ENCODE data around the gene CDH23. TPM values are rescaled to one million over a fixed set of nuclear protein-coding genes. Genes with fewer than 3 reads are reported as not detected.

CDH23 gene
- total and polyA plus RNA-seq, 9 of the 15 experiments (the other 6 are each of a cell fraction or from before 2014, with no cell fraction given), result 0.18 to 1.2 (median 0.47) TPM

GRCh38 chr10:71638822-71639719, 242.4 kb downstream of the CDH23 start (continued):
- TF ChIP-seq, protein P1, sequence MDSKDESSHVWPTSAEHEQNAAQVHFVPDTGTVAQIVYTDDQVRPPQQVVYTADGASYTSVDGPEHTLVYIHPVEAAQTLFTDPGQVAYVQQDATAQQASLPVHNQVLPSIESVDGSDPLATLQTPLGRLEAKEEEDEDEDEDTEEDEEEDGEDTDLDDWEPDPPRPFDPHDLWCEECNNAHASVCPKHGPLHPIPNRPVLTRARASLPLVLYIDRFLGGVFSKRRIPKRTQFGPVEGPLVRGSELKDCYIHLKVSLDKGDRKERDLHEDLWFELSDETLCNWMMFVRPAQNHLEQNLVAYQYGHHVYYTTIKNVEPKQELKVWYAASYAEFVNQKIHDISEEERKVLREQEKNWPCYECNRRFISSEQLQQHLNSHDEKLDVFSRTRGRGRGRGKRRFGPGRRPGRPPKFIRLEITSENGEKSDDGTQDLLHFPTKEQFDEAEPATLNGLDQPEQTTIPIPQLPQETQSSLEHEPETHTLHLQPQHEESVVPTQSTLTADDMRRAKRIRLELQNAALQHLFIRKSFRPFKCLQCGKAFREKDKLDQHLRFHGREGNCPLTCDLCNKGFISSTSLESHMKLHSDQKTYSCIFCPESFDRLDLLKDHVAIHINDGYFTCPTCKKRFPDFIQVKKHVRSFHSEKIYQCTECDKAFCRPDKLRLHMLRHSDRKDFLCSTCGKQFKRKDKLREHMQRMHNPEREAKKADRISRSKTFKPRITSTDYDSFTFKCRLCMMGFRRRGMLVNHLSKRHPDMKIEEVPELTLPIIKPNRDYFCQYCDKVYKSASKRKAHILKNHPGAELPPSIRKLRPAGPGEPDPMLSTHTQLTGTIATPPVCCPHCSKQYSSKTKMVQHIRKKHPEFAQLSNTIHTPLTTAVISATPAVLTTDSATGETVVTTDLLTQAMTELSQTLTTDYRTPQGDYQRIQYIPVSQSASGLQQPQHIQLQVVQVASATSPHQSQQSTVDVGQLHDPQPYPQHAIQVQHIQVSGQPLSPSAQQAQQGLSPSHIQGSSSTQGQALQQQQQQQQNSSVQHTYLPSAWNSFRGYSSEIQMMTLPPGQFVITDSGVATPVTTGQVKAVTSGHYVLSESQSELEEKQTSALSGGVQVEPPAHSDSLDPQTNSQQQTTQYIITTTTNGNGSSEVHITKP (IDR thresholded peaks at IDR 0.05; ENCODE audit: partially characterized antibody), result peak; percentile 69
- peak; percentile 94 for TF ChIP-seq RUNX1 (IDR thresholded peaks at IDR 0.05; ENCODE audit: low read depth)
- TF ChIP-seq NR2F6 (CRISPR knock-in tag; IDR thresholded peaks at IDR 0.05), result no peak
- TF ChIP-seq FOXK1 (CRISPR knock-in tag; IDR thresholded peaks at IDR 0.05; ENCODE audit: borderline replicate concordance), result peak; percentile 82; the same call in 1 of the 2 replicates
- TF ChIP-seq ZBED1 (IDR thresholded peaks at IDR 0.05), result 0 out of 2 replicates have a peak, but pooled peaks have one; percentile 42
- peak; percentile 33; the same call in 1 of the 2 replicates for TF ChIP-seq TSHZ1 (CRISPR knock-in tag; IDR thresholded peaks at IDR 0.05)
- TF ChIP-seq PHTF2 (CRISPR knock-in tag; IDR thresholded peaks at IDR 0.05), result no peak
- peak; percentile 88 for TF ChIP-seq MAX (CRISPR knock-in tag; IDR thresholded peaks at IDR 0.05)
- TF ChIP-seq EGR1 (conservative IDR thresholded peaks at IDR 0.05), result peak; percentile 86
- TF ChIP-seq FIP1L1 (IDR thresholded peaks at IDR 0.05; ENCODE audit: low read depth, low read length, poor library complexity, severe bottlenecking), result no peak
- TF ChIP-seq SMAD1 (IDR thresholded peaks at IDR 0.05; ENCODE audit: low read depth, low read length, partially characterized antibody), result peak; percentile 54
- peak; percentile 68 for TF ChIP-seq ZNF175 (CRISPR knock-in tag; IDR thresholded peaks at IDR 0.05; ENCODE audit: low read depth)
- 0 out of 2 replicates have a peak, but pooled peaks have one; percentile 56 for TF ChIP-seq RREB1 (CRISPR knock-in tag; IDR thresholded peaks at IDR 0.05)
